SK-N-MC (cell line): ENCODE results near the gene CTBS.
A peak's percentile ranks its signal among the peaks of the same experiment; 100 is the strongest.

Experiments
- DNase-seq: peaks from one replicate; pipeline ENCODE4 v3.0.0-alpha.2; 2011; ENCODE audit warnings: low read depth, low spot score
- H3K27ac ChIP-seq: fragments of 200-600 bp; sonication (generic); 2 replicates; pipeline ENCODE4 v1.5.1; 2016; ENCODE audit warnings: mixed run types
- H3K36me3 ChIP-seq: fragments of 200-600 bp; sonication (generic); 2 replicates; pipeline ENCODE4 v1.6.1; 2017; ENCODE audit warnings: antibody characterized with exemption, low read length, mixed read lengths; ENCODE audit not compliant: insufficient read depth
- H3K4me3 ChIP-seq: fragments of 200-600 bp; sonication (generic); 2 replicates; pipeline ENCODE4 v1.5.1; 2016
- H3K9ac ChIP-seq: fragments of 200-600 bp; sonication (generic); 2 replicates; pipeline ENCODE4 v1.8.0; 2017; ENCODE audit warnings: mixed run types, mixed read lengths; ENCODE audit not compliant: insufficient read length
- H3K9me3 ChIP-seq: fragments of 200-600 bp; sonication (generic); 2 replicates; pipeline ENCODE4 v1.6.1; 2017; ENCODE audit warnings: low read depth, mild to moderate bottlenecking, antibody characterized with exemption, low read length, moderate library complexity, mixed read lengths
- EZH2 ChIP-seq: fragments of 200-600 bp; sonication (generic); IDR thresholded peaks from one replicate; pipeline ENCODE4 v1.6.1; 2017; ENCODE audit warnings: antibody characterized with exemption
- FOXP2 ChIP-seq: optimal IDR thresholded peaks from 2 replicates; pipeline ENCODE3; 2011; ENCODE audit warnings: mild to moderate bottlenecking, moderate library complexity; ENCODE audit not compliant: insufficient read depth; ENCODE audit errors: extremely low read length, control extremely low read depth
- POLR2AphosphoS5 ChIP-seq: IDR thresholded peaks from 2 replicates; pipeline ENCODE4 v1.6.1; 2012; ENCODE audit warnings: mild to moderate bottlenecking, low read depth, low read length, borderline replicate concordance

The CTBS gene

GRCh38 chr1:84581648-84582047, 7.4 kb upstream of the CTBS start:
- H3K27ac ChIP-seq = no peak overlapping the region
- peaks cover 5% of the 10 kb centered on the region; the same call in 1 of the 2 replicates for H3K9me3 ChIP-seq
- no peak for DNase-seq
- H3K9ac ChIP-seq = no peak overlapping the region
- no peaks in the 10 kb centered on the region for H3K36me3 ChIP-seq
- TF ChIP-seq POLR2AphosphoS5 (no peak), FOXP2 (no peak), EZH2 (no peak)
- no peak overlapping the region for H3K4me3 ChIP-seq

DNA sequence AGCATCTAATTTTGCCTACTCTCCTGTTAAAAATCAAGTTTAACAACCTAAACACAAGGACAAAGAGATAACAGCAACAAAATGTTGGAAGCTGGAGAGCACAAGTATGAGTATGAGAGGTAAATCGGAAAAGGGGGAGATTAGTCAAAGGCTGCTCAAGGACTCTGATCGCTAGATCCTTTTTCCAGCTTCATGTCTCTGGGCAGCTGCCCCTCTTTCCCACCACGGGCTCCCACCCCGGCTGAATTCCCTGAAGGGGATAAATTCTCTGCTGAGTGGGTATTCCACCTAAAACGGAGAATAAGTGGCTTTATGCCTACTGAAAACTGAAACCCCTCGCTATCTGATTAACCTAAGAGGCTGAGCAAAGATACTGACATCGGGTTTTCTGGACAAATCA, 696 bp upstream of the CTBS start:
- TF ChIP-seq EZH2 = no peak
- TF ChIP-seq POLR2AphosphoS5 = no peak
- no peak for TF ChIP-seq FOXP2
- H3K9me3 ChIP-seq = peaks cover 5% of the 10 kb centered on the region; the same call in 1 of the 2 replicates
- H3K9ac ChIP-seq = peak overlapping the region; percentile 46
- no peak for DNase-seq
- H3K27ac ChIP-seq = no peak overlapping the region
- H3K4me3 ChIP-seq = peak overlapping the region; percentile 99
- 0 out of 2 replicates have a peak, but pooled peaks cover 7% of the 10 kb centered on the region for H3K36me3 ChIP-seq

DNA sequence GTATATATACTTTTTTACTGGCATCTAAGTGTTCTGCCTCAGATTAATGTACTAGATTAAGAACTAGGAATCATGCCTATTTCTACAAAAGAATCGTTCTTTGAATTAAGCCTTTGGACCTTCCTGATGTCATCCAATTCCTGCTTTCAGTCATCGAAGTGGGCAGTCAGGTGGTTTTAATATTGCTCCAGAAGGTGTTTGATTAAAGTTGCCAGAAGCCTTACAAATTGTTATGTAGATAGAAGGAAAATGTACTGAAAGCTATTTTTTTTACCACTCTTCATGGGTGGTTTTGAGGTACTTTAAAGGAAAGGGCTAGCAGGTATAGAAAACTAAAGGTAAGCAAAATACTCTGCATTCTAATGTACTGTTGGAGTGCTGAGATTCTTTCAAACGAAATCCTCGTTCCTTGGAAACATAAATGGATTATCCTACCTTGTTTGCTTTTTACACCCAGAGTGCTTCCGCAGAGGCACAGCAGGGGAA, 716 bp downstream of the CTBS start:
- Histone ChIP-seq H3K27ac (peak overlapping the region; percentile 85), H3K36me3 (peaks cover 16% of the 10 kb centered on the region; the same call in 1 of the 2 replicates), H3K4me3 (peak overlapping the region; percentile 99), H3K9ac (peak overlapping the region; percentile 96), H3K9me3 (no peaks in the 10 kb centered on the region)
- no peak for DNase-seq
- TF ChIP-seq FOXP2 (no peak), EZH2 (no peak), POLR2AphosphoS5 (no peak)

DNA sequence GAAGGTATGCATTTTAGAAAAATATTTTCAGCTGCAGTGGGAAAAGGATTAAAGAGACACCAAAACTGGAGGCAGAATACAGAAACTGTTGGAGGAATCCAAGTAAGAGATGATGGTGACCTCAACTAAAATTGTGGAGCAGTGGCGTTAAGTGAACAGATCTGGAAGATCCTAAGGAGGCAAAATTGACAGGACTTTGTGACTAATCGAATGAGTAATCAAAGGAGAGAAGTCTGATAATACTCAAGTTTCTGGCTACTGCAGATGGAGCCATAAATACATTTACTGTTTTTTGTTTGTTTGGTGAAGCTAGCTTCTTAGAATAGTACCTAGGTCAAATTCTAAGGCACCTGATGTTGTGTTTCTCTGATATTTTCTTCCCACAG, 3.1 kb downstream of the CTBS start:
- no peak for DNase-seq
- no peak for TF ChIP-seq EZH2
- Histone ChIP-seq H3K9ac (no peak overlapping the region), H3K36me3 (peaks cover 16% of the 10 kb centered on the region; the same call in 1 of the 2 replicates), H3K27ac (no peak overlapping the region), H3K4me3 (no peak overlapping the region), H3K9me3 (no peaks in the 10 kb centered on the region)

DNA sequence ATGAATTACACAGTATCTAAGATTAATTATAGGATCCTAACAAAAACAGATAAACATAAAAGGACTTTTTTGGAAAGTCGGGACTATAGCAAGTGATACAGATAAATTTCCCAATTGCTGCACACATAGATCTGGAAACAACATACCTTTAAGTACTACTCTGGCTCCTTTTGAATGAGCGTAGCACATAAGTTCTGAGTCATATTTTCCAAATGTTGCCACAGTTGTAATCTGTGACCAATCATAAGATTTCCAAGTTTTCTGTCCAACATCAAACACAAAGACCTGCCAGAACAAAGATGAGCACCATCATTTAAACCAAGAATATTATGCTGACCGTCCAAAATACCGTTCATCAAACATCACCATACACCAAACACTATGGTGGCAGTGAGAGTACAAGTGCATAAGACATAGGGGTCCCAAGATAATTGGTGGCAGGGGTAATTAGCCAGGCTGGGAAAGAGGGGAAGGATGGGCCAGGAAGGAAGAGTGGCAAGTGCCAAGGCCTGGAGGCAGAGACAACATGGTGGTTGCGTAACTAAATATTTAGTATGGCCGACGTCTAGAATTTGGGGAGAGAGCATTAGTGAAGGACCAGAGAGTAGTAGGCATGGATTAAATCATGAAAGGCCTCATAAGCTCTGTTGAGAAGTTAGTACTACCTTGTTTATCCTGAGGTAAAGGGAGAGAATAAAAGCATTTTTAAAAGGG, 3.6 kb downstream of the CTBS start:
- no peak for DNase-seq
- peaks cover 16% of the 10 kb centered on the region; the same call in 1 of the 2 replicates for H3K36me3 ChIP-seq

GRCh38 chr1:84569216-84569615, 5.0 kb downstream of the CTBS start:
- Histone ChIP-seq H3K4me3 (no peak overlapping the region), H3K36me3 (peaks cover 16% of the 10 kb centered on the region; the same call in 1 of the 2 replicates), H3K9me3 (no peaks in the 10 kb centered on the region), H3K27ac (no peak overlapping the region), H3K9ac (no peak overlapping the region)
- no peak for TF ChIP-seq POLR2AphosphoS5
- TF ChIP-seq FOXP2 = no peak
- DNase-seq = no peak

More for the DNA sequence above, 3.6 kb downstream of the CTBS start:
- Histone ChIP-seq H3K9ac (no peak overlapping the region), H3K4me3 (no peak overlapping the region), H3K27ac (no peak overlapping the region), H3K9me3 (no peaks in the 10 kb centered on the region)
- TF ChIP-seq EZH2 (no peak), FOXP2 (no peak), POLR2AphosphoS5 (no peak)

GRCh38 chr1:84550826-84551225, 23.4 kb downstream of the CTBS start:
- TF ChIP-seq POLR2AphosphoS5 = no peak; the same call in 1 of the 2 replicates
- TF ChIP-seq FOXP2 = no peak
- no peak for TF ChIP-seq EZH2
- peak; percentile 78 for DNase-seq
- H3K9ac ChIP-seq = no peak overlapping the region
- no peaks in the 10 kb centered on the region for H3K36me3 ChIP-seq
- peak overlapping the region; percentile 50; the same call in 1 of the 2 replicates for H3K4me3 ChIP-seq
- H3K27ac ChIP-seq = peak overlapping the region; percentile 42; the same call in 1 of the 2 replicates
- no peaks in the 10 kb centered on the region for H3K9me3 ChIP-seq

- H3K4me3 ChIP-seq = no peak overlapping the region
- H3K36me3 ChIP-seq = no peaks in the 10 kb centered on the region
- TF ChIP-seq EZH2 (no peak), FOXP2 (no peak), POLR2AphosphoS5 (no peak)
- H3K9ac ChIP-seq = no peak overlapping the region
- DNase-seq = no peak
- H3K9me3 ChIP-seq = no peaks in the 10 kb centered on the region
- H3K27ac ChIP-seq = no peak overlapping the region
Observed at GRCh38 chr1:84541679-84542078, 32.6 kb downstream of the CTBS start.

DNA sequence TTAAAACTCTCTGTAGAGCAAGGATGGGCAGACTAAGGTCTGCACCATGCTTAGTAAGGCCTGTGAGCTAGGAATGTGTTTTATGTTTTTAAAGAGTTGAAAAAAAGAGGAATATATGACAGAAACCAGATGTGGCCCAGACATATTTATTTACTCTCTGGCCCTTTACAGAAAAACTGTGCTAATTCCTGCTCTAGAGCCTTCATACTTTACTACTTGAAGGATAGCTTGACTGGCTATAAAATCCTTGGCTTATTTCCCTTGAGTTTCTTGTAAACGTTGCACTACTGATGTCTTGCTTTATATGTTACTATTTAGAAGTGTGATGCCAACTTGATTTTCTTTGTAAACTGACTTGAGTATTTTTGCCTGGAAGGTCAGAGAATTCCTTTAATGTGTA, 33.5 kb downstream of the CTBS start:
- H3K27ac ChIP-seq = peak overlapping the region; percentile 86
- H3K9ac ChIP-seq = peak overlapping the region; percentile 2
- H3K4me3 ChIP-seq = peak overlapping the region; percentile 34
- TF ChIP-seq POLR2AphosphoS5 (no peak), EZH2 (no peak), FOXP2 (no peak)
- no peaks in the 10 kb centered on the region for H3K9me3 ChIP-seq
- no peaks in the 10 kb centered on the region for H3K36me3 ChIP-seq
- no peak for DNase-seq
